ENCODE data around the gene SEPTIN10. TPM values are rescaled to one million over a fixed set of nuclear protein-coding genes. Genes with fewer than 3 reads are reported as not detected.

Gene SEPTIN10
- total RNA-seq, 3 donors from 2014 or later, result 93.5 to 116 (median 100) TPM

GRCh38 chr2:109498906-109499305 is 114.9 kb downstream of the SEPTIN10 start:
- Histone ChIP-seq H3K4me3 (no peak overlapping the region), H3K27ac (peak overlapping the region in 1 of 2 donors; percentile 68), H3K27me3 (no peaks in the 10 kb centered on the region), H3K36me3 (no peaks in the 10 kb centered on the region), H3K4me1 (no peaks in the 10 kb centered on the region), H3K9me3 (no peaks in the 10 kb centered on the region)
- TF ChIP-seq POLR2AphosphoS5 (IDR thresholded peaks at IDR 0.05), result no peak
- TF ChIP-seq CTCF (IDR thresholded peaks at IDR 0.05), result no peak
- no peak for TF ChIP-seq POLR2A (IDR thresholded peaks at IDR 0.05)
- intact Hi-C loops (cut with DNase I; ENCODE audit: low total_unique reads), result no loop called here
- DNase-seq (ENCODE audit: low spot score in 2 of 2), result no peak

GRCh38 chr2:109497911-109498870 is 115.6 kb downstream of the SEPTIN10 start:
- TF ChIP-seq POLR2AphosphoS5 (IDR thresholded peaks at IDR 0.05), result no peak
- TF ChIP-seq CTCF (IDR thresholded peaks at IDR 0.05), result no peak
- no peak for TF ChIP-seq POLR2A (IDR thresholded peaks at IDR 0.05)
- Histone ChIP-seq H3K27ac (no peak overlapping the region), H3K4me3 (no peak overlapping the region), H3K9me3 (no peaks in the 10 kb centered on the region), H3K27me3 (no peaks in the 10 kb centered on the region), H3K4me1 (no peaks in the 10 kb centered on the region), H3K36me3 (no peaks in the 10 kb centered on the region)
- intact Hi-C loops (cut with DNase I; ENCODE audit: low total_unique reads), result no loop called here
- DNase-seq (ENCODE audit: low spot score in 2 of 2), result no peak

DNA sequence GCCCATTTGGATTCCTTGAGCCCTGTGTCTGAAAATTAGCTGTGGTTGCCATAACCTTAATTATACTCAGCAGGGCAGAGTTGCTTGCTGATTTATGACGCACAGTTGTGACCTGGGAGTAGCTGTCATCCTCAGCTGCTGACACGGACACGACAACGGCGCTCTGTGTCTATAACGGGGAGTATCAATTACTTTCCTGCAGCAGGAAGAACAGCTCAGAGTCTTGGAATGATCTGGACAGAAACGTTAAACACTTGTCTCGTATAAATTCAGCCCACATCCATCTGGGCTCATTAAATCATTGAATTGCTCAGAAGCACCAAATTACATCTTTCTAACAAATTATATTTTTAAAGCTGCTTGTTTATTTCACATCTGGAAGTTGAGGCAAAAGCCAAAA is 116.3 kb downstream of the SEPTIN10 start:
- H3K4me3 ChIP-seq, result no peak overlapping the region
- H3K36me3 ChIP-seq, result no peaks in the 10 kb centered on the region
- no peak for DNase-seq (ENCODE audit: low spot score in 2 of 2)
- H3K4me1 ChIP-seq, result no peaks in the 10 kb centered on the region
- H3K27ac ChIP-seq, result no peak overlapping the region
- no peaks in the 10 kb centered on the region for H3K27me3 ChIP-seq
- H3K9me3 ChIP-seq, result no peaks in the 10 kb centered on the region
- intact Hi-C loops (cut with DNase I; ENCODE audit: low total_unique reads), result no loop called here
- TF ChIP-seq POLR2A (IDR thresholded peaks at IDR 0.05), result no peak
- no peak for TF ChIP-seq CTCF (IDR thresholded peaks at IDR 0.05)
- no peak for TF ChIP-seq POLR2AphosphoS5 (IDR thresholded peaks at IDR 0.05)

DNA sequence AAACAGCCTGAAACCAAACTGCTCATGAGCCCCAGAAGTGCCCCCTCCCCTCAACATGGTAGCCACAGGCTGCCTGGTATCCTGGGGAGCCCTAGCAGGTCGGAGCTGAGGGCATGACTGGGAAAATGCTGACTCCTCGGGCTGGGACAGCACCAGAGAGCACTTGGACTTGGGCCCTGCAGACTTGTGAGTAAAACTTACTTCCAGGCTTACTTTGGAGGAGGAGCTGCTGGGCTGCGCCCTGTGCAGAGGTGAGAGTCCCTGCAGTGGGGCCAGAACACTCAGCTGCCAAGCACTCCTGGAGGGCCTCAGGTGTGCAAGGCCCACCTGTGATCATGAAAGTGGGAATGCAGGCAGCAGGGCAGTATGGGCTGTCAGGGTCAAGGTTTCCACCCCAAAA is 119.4 kb downstream of the SEPTIN10 start:
- no peaks in the 10 kb centered on the region for H3K9me3 ChIP-seq
- no peaks in the 10 kb centered on the region for H3K36me3 ChIP-seq
- DNase-seq (ENCODE audit: low spot score in 2 of 2), result no peak
- intact Hi-C loops (cut with DNase I; ENCODE audit: low total_unique reads), result no loop called here
- no peak for TF ChIP-seq POLR2A (IDR thresholded peaks at IDR 0.05)
- no peak for TF ChIP-seq POLR2AphosphoS5 (IDR thresholded peaks at IDR 0.05)
- no peak for TF ChIP-seq CTCF (IDR thresholded peaks at IDR 0.05)
- no peak overlapping the region for H3K27ac ChIP-seq
- no peaks in the 10 kb centered on the region for H3K27me3 ChIP-seq
- H3K4me3 ChIP-seq, result no peak overlapping the region
- H3K4me1 ChIP-seq, result no peaks in the 10 kb centered on the region

- intact Hi-C loops (cut with DNase I; ENCODE audit: low total_unique reads), result no loop called here
- TF ChIP-seq CTCF (IDR thresholded peaks at IDR 0.05), result no peak
- no peak for TF ChIP-seq POLR2A (IDR thresholded peaks at IDR 0.05)
- no peak for TF ChIP-seq POLR2AphosphoS5 (IDR thresholded peaks at IDR 0.05)
- H3K27ac ChIP-seq, result no peak overlapping the region
- no peak for DNase-seq (ENCODE audit: low spot score in 2 of 2)
- H3K4me1 ChIP-seq, result no peaks in the 10 kb centered on the region
- no peaks in the 10 kb centered on the region for H3K27me3 ChIP-seq
- no peak overlapping the region for H3K4me3 ChIP-seq
- no peaks in the 10 kb centered on the region for H3K9me3 ChIP-seq
- H3K36me3 ChIP-seq, result no peaks in the 10 kb centered on the region
Measured at GRCh38 chr2:109493176-109493935, 120.4 kb downstream of the SEPTIN10 start.
